GM06990 (cell line): Measurements from ENCODE around the gene FOXA1.
"Not testable (repeated sequence)": the region's sequence is repeated elsewhere in the genome, so short reads cannot be mapped to it uniquely, and the experiment has no call there.

ENCODE experiments used
- DNase-seq: peaks from one replicate; pipeline ENCODE4 v3.0.0-alpha.2; 2011; ENCODE audit not compliant: insufficient read length; ENCODE audit errors: extremely low read depth
- H3K27me3 ChIP-seq: replicated peaks from 2 replicates; pipeline ENCODE4 v1.6.0; 2011; ENCODE audit warnings: low read length; ENCODE audit not compliant: control insufficient read depth, insufficient read depth
- H3K36me3 ChIP-seq: 2 replicates; pipeline ENCODE4 v1.5.1; 2011; ENCODE audit warnings: low read length; ENCODE audit not compliant: control insufficient read depth, insufficient read depth
- H3K4me3 ChIP-seq: replicated peaks from 2 replicates; pipeline ENCODE4 v1.5.1; 2011; ENCODE audit warnings: low read depth, mild to moderate bottlenecking, control low read depth, low read length
- TF ChIP-seq, protein P1 (sequence below): IDR thresholded peaks from 2 replicates; pipeline ENCODE4 v1.5.1; 2011; ENCODE audit warnings: low read length, control low read depth, mild to moderate bottlenecking, inconsistent platforms; ENCODE audit not compliant: insufficient read depth, poor library complexity, severe bottlenecking

Gene FOXA1

DNA sequence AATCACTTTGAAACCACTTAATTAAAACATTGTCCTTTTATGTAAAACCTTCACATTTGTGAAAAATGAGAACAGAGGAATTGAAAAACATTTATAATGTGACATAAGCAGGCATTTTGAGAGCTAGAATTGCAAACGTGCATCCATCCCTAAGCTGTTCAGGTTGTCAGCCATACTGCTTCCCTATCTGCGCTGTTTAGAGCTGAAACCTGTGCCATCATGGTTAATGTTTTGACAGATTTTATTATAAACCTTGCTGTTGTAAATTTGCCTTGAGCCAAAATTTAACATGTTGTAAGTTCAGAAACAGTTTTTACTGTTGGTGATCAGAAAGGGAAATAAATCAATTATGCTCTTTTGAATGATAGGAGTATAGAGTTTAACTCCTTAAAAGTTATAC, 31.9 kb downstream of the FOXA1 start:
- TF ChIP-seq, protein P1, sequence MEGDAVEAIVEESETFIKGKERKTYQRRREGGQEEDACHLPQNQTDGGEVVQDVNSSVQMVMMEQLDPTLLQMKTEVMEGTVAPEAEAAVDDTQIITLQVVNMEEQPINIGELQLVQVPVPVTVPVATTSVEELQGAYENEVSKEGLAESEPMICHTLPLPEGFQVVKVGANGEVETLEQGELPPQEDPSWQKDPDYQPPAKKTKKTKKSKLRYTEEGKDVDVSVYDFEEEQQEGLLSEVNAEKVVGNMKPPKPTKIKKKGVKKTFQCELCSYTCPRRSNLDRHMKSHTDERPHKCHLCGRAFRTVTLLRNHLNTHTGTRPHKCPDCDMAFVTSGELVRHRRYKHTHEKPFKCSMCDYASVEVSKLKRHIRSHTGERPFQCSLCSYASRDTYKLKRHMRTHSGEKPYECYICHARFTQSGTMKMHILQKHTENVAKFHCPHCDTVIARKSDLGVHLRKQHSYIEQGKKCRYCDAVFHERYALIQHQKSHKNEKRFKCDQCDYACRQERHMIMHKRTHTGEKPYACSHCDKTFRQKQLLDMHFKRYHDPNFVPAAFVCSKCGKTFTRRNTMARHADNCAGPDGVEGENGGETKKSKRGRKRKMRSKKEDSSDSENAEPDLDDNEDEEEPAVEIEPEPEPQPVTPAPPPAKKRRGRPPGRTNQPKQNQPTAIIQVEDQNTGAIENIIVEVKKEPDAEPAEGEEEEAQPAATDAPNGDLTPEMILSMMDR, result no peak

DNA sequence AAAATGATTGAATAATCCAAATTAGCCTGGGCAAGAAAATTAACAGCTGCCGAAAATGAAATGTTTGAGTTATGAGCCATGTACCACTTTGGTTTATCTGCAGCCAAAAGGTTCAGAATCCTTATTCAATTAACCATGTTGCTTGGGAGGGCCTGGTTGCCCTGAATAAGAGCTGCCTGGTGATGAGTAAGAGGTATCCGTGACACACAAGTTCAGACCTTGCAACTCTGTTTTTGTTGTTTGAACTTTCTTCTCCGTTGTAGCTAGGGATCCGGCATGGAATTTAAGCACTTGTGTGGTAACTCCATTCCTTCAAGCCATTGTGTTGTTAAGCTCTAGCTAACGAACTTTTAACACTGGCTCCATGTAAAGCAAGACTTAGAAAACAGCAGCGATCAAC, 35.7 kb downstream of the FOXA1 start:
- Histone ChIP-seq H3K27me3 (no peaks in the 10 kb centered on the region), H3K36me3 (no peaks in the 10 kb centered on the region), H3K4me3 (no peak overlapping the region)
- TF ChIP-seq, protein P1, result no peak
- no peak for DNase-seq

More for the DNA sequence above, 31.9 kb downstream of the FOXA1 start:
- Histone ChIP-seq H3K4me3 (no peak overlapping the region), H3K27me3 (no peaks in the 10 kb centered on the region), H3K36me3 (no peaks in the 10 kb centered on the region)
- no peak for DNase-seq

DNA sequence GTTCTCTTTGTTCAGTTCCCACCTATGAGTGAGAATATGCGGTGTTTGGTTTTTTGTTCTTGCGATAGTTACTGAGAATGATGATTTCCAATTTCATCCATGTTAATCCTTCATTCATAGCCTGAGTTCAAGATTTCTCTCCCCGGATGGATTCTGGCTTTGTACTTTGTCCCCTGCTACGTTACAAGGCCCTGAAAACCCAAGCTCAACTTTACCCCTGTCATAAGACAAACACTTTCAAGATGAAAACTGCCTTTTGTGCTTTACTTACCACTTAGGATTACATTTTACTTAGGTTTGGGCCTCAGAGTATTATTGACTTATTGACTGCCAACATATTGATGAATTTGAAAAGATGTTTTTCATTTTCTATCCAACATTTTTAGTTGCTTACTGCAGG, 36.3 kb downstream of the FOXA1 start:
- H3K36me3 ChIP-seq, result no peaks in the 10 kb centered on the region
- H3K4me3 ChIP-seq, result no peak overlapping the region
- TF ChIP-seq, protein P1, result no peak
- no peak for DNase-seq
- H3K27me3 ChIP-seq, result no peaks in the 10 kb centered on the region

DNA sequence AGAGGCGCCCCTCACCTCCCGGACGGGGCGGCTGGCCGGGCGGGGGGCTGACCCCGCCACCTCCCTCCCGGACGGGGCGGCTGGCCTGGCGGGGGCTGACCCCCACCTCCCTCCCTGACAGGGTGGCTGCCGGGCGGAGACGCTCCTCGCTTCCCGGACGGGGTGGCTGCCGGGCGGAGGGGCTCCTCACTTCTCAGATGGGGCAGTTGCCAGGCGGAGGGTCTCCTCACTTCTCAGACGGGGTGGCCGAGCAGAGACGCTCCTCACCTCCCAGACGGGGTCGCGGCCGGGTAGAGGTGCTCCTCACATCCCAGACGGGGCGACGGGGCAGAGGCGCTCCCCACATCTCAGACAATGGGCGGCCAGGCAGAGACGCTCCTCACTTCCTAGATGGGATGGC, 39.5 kb downstream of the FOXA1 start:
- not testable (repeated sequence) for H3K4me3 ChIP-seq, H3K27me3 ChIP-seq, DNase-seq, H3K36me3 ChIP-seq

DNA sequence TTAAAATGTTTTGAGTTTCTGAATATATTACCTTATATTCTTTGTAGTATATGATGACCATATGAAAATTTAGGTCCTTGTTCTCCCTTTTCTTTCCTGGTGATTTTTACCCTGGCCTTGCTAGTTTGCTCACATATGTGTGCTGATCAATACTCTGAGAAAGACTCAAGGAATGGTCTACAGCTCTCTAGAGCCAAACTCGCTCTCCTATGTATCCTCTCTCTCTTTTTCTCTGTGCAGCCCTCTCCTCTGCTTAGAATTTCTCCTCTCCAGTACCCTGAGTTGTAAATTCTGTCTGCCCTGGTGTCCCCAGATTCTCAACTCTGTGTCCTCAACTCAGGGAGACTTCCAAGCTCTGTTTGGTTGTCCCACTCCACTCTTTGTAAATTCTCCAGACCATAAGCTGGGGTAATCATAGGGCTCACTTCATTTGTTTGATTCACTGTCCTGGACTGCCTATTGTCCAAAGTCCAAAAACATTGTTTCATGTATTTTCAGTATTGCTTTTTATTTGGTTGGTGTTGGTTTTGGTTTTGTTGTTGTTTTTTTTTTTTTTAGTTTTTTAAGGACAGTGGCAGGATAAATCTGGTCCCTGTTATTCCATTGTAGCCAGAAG, 41.0 kb downstream of the FOXA1 start:
- Histone ChIP-seq H3K4me3 (no peak overlapping the region), H3K27me3 (no peaks in the 10 kb centered on the region), H3K36me3 (no peaks in the 10 kb centered on the region)
- no peak for DNase-seq
- TF ChIP-seq, protein P1, result no peak

DNA sequence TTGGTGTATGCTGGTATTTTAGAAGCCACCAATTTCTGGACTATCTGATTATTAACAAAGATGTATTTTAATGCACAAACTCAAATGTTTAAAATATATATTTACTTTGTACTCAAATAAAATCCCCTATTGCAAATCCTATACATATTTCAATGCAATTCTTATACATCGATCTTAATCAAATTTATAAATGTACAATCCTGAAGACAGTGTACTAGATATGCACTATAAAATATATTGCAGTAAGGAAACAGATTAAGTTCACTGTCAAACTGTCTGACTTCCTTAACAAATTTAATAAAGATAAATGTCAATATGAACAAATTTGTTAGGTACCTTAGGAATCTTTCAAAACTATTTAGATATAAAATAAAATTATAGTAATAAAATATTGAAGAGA, 43.9 kb downstream of the FOXA1 start:
- TF ChIP-seq, protein P1, result no peak
- Histone ChIP-seq H3K27me3 (no peaks in the 10 kb centered on the region), H3K4me3 (no peak overlapping the region), H3K36me3 (no peaks in the 10 kb centered on the region)
- no peak for DNase-seq
